NCI-H526 treated with DMSO at 0.1 percent for 48 hours (cell line): Measurements from ENCODE around the gene ATP2C2.
"Not testable (repeated sequence)": the region's sequence is repeated elsewhere in the genome, so short reads cannot be mapped to it uniquely, and the experiment has no call there.

Source experiments
- DNase-seq: peaks from one replicate; lab custom pipeline; 2025; lab: John Stamatoyannopoulos, UW

The ATP2C2 gene

GRCh38 chr16:84396082-84396481, 27.7 kb downstream of the ATP2C2 start:
- DNase-seq: not testable (repeated sequence)

DNA sequence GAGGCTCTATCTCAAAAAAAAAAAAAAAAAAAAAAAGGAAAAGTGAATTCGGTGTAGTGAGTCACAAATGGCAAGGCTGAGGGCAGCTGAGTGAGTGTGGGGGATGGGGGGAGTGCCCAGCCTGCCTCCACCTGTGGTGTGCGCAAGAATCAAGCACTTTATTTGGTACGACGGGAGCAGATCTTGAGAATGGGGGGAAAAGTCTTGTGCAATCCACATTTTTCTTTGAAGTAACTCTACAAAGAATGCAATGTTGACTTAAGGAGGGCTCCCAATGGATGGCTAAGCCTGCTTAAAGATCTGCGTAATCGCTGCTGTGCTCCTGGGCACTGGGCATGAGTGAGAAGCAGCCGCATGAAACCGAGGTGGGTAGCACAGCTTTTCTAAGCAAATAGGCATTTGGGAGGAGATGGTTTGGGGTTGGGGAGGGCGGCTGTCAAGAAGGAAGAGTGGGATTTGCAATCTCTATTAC, 28.2 kb downstream of the ATP2C2 start:
- DNase-seq: no peak

GRCh38 chr16:84397090-84397489, 28.8 kb downstream of the ATP2C2 start:
- no peak for DNase-seq

DNA sequence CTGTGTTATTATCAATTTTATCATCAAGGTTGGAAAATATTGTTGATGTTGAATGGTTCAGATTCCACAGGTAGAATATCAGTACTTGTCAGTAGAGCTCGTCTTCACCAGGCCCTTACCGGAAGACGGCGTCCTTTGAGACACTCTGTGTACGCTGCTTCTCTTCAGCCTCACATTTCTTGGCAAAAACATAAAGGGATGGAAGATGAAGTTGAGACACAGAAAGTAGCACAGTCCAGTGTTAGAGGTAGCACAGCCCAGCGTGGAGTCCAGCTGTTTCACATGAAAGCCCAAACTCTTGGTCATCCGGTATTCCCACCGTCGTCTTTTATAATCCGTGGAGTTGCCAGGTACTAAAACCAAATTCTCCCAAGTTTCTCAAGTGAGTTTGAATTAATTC, 30.4 kb downstream of the ATP2C2 start:
- DNase-seq: no peak

DNA sequence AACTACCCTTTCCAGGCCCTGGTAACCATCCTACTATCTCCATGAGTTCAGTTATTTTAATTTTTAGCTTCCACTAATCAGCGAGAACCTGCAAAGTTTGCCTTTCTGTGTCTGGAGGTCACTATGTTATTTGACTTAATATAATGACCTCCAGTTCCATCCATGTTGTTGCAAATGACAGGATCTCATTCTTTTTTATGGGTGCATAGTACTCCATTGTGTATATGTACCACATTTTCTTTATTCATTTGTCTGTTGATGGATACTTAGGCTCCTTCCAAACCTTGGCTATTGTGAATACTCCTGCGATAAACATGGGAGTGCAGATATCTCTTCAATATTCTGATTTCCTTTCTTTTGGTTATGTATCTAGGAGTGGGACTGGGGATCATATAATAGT, 31.6 kb downstream of the ATP2C2 start:
- DNase-seq: not testable (repeated sequence)

DNA sequence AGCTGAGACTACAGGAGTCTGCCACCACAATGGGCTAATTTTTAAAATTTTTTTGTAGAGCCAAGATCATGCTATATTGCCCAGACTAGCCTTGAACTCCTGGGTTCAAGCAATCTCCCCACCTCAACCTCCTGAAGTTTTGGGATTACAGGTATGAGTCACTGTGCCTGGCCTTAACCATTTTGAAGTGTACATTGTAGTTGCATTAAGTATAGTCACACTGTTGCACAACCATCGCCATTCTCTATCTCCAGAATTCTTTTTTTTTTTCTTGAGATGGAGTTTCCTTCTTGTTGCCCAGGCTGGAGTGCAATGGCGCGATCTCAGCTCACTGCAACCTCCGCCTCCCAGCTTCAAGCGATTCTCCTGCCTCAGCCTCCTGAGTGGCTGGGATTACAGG, 35.1 kb downstream of the ATP2C2 start:
- not testable (repeated sequence) for DNase-seq

DNA sequence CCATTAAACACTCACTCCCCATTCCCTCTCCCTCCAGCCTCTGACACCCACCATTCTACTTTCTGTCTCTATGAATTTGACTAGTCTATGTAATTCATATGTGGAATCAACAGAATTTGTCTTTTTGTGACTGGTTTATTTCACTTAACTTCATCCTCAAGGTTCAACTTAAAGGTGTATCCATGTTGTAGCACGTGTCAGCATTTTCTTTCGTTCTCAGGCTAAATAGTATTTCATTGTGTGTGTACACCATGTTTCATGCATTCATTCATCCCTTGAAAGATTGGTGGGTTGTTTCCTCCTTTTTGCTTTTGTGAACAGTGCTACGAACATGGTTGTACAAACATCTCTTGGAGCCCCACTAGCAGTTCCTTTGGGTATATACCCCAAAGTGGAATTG, 36.0 kb downstream of the ATP2C2 start:
- no peak for DNase-seq

- no peak for DNase-seq
Observed at GRCh38 chr16:84404936-84405639, 36.8 kb downstream of the ATP2C2 start.

- no peak for DNase-seq
Observed at GRCh38 chr16:84406006-84406963, 37.9 kb downstream of the ATP2C2 start.

DNA sequence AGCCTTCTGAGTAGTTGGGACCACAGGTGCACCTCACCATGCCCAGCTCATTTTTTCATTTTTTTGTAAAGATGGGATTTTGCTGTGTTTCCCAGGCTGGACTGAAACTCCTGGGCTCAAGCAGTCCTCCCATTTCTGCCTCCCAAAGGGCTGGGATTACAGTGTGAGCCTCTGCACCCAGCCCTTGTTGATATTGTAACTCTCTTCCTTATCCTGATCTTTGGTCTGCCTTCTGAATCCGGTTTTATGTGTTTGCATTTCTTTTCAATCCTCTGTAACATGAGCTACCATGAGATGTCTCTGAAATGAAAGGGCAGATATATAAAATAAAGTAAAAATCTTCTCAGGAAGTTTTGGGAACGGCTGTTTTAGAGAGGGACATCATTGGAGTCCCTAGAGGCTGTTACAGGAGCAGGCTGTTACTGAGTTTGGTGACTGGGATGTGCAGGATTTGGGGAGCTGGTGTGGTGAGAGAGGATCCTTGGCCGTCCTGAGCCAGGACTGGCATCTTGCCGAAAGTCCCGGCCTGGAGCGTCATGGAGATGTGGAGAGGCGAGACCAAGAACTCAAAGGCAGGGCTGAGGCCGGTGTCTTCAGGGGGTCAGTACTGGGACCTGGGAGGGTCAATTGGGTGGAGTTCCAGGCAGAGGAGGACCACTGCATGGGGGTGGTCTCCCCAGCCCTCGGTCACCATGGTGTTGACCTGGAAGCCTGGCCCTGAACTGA, 39.4 kb downstream of the ATP2C2 start:
- no peak for DNase-seq

DNA sequence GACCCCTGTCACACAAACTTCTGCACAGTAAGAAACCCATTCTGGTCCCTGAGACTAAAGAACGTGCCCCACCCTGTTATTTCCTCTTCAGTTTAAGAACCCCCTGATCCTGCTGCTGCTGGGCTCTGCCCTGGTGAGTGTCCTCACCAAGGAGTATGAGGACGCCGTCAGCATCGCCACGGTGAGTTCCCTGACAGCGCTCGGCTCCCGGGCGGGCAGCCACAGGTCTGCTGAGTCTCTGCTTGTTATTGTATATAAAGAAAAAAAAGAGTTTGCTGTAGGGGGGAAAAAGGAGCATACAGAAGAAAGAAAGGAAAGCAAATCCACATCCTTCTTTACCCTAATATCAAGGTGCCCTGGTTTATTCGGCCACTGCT, 40.0 kb downstream of the ATP2C2 start:
- no peak for DNase-seq

DNA sequence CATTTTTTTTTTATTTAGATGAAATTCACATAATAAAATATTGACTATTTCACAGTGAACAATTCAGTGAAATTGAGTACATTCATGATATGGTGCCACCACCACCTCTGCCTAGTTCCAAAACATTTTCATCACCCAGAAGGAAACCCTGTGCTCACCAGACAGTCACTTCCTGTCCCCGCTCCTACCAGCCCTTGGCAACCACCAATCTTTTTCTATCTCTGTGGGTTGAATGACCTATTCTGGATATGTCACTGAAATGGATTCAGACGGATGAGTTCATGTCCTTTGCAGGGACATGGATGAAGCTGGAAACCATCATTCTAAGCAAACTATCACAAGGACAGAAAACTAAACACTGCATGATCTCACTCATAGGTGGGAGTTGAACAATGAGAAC, 40.5 kb downstream of the ATP2C2 start:
- DNase-seq: no peak

- DNase-seq: no peak
Observed at GRCh38 chr16:84410361-84411138, 42.2 kb downstream of the ATP2C2 start.

DNA sequence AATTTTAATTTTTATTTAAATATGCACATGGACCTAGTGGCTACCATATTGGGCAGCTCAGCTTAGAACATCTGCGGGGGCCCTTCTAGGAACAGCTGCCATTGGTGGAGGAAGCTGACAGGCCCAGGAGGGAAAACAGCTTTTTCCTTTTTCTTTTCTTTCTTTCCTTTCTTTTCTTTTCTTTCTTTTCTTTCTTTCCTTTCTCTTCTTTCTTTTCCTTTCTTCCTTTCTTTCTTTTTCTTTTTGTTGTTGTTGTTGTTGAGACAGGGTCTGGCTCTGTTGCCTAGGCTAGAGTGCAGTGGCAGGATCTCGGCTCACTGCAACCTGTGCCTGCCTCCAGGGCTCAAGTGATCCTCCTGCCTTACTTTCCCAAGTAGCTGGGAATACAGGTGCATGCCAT, 43.4 kb downstream of the ATP2C2 start:
- no peak for DNase-seq

- no peak for DNase-seq
Observed at GRCh38 chr16:84412262-84412661, 43.9 kb downstream of the ATP2C2 start.

DNA sequence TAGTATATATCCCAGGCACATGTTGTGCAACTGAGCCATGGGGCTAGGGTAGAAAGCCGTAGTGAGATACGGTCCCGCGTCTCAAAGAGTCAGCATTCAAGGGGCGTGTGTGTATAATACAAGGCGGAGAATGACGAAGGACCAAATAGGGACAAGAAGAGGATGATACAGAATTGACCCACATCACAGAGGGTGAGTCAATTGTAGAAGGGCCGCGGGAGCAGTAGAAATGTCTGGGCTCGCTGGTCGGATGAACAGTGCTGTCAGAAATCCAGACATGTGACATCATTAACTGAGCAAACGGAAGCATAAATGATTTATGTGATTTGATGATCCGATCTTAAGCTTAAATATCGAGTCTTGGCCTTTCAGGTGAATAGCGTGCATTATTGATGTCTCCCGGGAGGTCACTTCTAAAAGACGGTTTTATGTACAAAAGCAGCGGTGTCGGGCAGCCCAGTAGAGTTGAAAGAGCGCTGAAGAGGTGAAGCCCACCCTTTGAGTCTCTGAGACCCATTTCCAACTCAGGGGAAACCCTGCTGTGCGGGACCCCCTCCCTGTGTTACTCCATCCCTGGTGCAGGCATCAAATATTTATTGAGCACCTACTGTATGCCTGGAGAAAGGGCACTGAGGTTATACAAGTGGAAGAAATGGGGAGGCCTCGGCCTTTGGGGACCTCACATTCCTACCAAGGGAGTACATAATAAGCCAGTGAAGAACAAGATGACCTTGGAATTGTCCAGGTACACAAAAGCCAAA, 45.1 kb downstream of the ATP2C2 start:
- DNase-seq: no peak

- DNase-seq: no peak
Observed at GRCh38 chr16:84414789-84415326, 46.5 kb downstream of the ATP2C2 start.

DNA sequence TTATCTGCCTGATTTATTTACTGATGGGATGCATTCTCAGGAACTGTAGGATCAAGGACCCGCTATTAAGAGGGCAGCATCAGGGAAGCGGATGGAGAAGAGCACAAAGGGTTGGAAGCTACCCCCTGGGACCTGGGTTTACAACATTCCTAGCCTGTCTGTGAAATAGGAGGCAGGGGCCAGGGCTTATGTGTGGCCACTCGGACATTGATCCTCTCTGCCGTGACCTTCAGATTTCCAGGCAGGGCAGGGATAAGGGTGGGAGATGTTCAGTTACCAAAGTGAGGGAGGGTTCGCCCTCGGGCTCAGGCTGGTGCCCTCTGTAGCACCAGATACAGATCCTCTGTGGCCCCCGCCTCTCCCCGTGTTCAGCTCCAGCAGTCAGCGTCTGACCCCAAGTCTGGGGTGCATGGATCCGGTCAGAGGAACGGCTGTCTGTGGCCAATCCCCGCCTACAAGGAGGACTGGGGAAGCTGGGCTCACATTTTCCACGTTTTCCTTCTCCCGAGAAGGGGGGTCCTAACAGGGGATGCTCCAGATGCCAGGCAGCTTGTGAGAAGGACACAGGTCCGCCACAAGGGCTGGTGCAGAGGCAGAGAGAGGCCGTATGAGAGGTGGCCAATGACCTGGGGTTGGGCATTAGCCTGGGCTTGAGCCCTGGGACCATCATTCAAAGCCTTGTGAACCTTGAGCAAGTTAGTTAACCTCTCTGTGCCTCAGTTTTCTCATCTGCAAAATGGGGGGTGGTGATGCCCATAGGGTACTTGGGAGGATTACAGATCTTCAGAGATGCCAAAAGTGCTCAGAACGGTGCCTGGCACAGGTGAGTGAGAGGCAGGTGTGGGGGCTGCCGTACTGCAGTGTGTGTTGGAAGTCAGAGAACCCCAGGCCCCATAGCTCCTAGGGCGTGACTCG, 48.3 kb downstream of the ATP2C2 start:
- no peak for DNase-seq

- DNase-seq: no peak
Observed at GRCh38 chr16:84418056-84418849, 49.9 kb downstream of the ATP2C2 start.
